ENCODE data around the gene CHMP4B.

CHMP4B gene

GRCh38 chr20:33819456-33819855 is 8.3 kb downstream of the CHMP4B start:
- peaks cover 82% of the 10 kb centered on the region for H3K79me2 ChIP-seq (ENCODE audit: control insufficient read depth, insufficient read depth, low read length, unreplicated experiment)
- H3K4me3 ChIP-seq (ENCODE audit: low read depth, low read length), result no peak overlapping the region
- no peaks in the 10 kb centered on the region for H3K4me1 ChIP-seq (ENCODE audit: control insufficient read depth, insufficient read depth, low read length, unreplicated experiment)
- no peaks in the 10 kb centered on the region; the same call in 1 of the 2 replicates for H3K36me3 ChIP-seq (ENCODE audit: insufficient read depth, low read length)
- no peak overlapping the region for H3K27ac ChIP-seq (ENCODE audit: low read depth, low read length)
- no peaks in the 10 kb centered on the region for H3K27me3 ChIP-seq (ENCODE audit: insufficient read depth, low read length)
- no peak overlapping the region for H2AFZ ChIP-seq (ENCODE audit: low read length, unreplicated experiment)

- Histone ChIP-seq H3K4me3 (ENCODE audit: low read depth, low read length) (no peak overlapping the region), H3K27me3 (ENCODE audit: insufficient read depth, low read length) (no peaks in the 10 kb centered on the region), H2AFZ (ENCODE audit: low read length, unreplicated experiment) (no peak overlapping the region), H3K36me3 (ENCODE audit: insufficient read depth, low read length) (no peaks in the 10 kb centered on the region; the same call in 1 of the 2 replicates), H3K4me1 (ENCODE audit: control insufficient read depth, insufficient read depth, low read length, unreplicated experiment) (no peaks in the 10 kb centered on the region), H3K79me2 (ENCODE audit: control insufficient read depth, insufficient read depth, low read length, unreplicated experiment) (peaks cover 82% of the 10 kb centered on the region), H3K27ac (ENCODE audit: low read depth, low read length) (no peak overlapping the region)
Observed at GRCh38 chr20:33820362-33820761, 9.2 kb downstream of the CHMP4B start.

GRCh38 chr20:33821270-33821836 is 10.2 kb downstream of the CHMP4B start:
- Histone ChIP-seq H3K79me2 (ENCODE audit: control insufficient read depth, insufficient read depth, low read length, unreplicated experiment) (peaks cover 81% of the 10 kb centered on the region), H3K36me3 (ENCODE audit: insufficient read depth, low read length) (no peaks in the 10 kb centered on the region), H3K27me3 (ENCODE audit: insufficient read depth, low read length) (no peaks in the 10 kb centered on the region), H3K27ac (ENCODE audit: low read depth, low read length) (no peak overlapping the region), H3K4me3 (ENCODE audit: low read depth, low read length) (no peak overlapping the region), H3K4me1 (ENCODE audit: control insufficient read depth, insufficient read depth, low read length, unreplicated experiment) (no peaks in the 10 kb centered on the region), H2AFZ (ENCODE audit: low read length, unreplicated experiment) (no peak overlapping the region)

GRCh38 chr20:33822423-33822822 is 11.3 kb downstream of the CHMP4B start:
- peaks cover 81% of the 10 kb centered on the region for H3K79me2 ChIP-seq (ENCODE audit: control insufficient read depth, insufficient read depth, low read length, unreplicated experiment)
- H3K4me3 ChIP-seq (ENCODE audit: low read depth, low read length), result no peak overlapping the region
- H3K27ac ChIP-seq (ENCODE audit: low read depth, low read length), result no peak overlapping the region
- no peaks in the 10 kb centered on the region for H3K27me3 ChIP-seq (ENCODE audit: insufficient read depth, low read length)
- H3K36me3 ChIP-seq (ENCODE audit: insufficient read depth, low read length), result no peaks in the 10 kb centered on the region
- H3K4me1 ChIP-seq (ENCODE audit: control insufficient read depth, insufficient read depth, low read length, unreplicated experiment), result no peaks in the 10 kb centered on the region
- no peak overlapping the region for H2AFZ ChIP-seq (ENCODE audit: low read length, unreplicated experiment)

GRCh38 chr20:33822991-33823390 is 11.8 kb downstream of the CHMP4B start:
- Histone ChIP-seq H3K36me3 (ENCODE audit: insufficient read depth, low read length) (no peaks in the 10 kb centered on the region), H3K4me3 (ENCODE audit: low read depth, low read length) (no peak overlapping the region), H3K4me1 (ENCODE audit: control insufficient read depth, insufficient read depth, low read length, unreplicated experiment) (no peaks in the 10 kb centered on the region), H3K79me2 (ENCODE audit: control insufficient read depth, insufficient read depth, low read length, unreplicated experiment) (peaks cover 81% of the 10 kb centered on the region), H3K27me3 (ENCODE audit: insufficient read depth, low read length) (no peaks in the 10 kb centered on the region), H3K27ac (ENCODE audit: low read depth, low read length) (no peak overlapping the region), H2AFZ (ENCODE audit: low read length, unreplicated experiment) (no peak overlapping the region)

GRCh38 chr20:33824852-33825251 is 13.7 kb downstream of the CHMP4B start:
- Histone ChIP-seq H3K27me3 (ENCODE audit: insufficient read depth, low read length) (no peaks in the 10 kb centered on the region), H3K79me2 (ENCODE audit: control insufficient read depth, insufficient read depth, low read length, unreplicated experiment) (peaks cover 79% of the 10 kb centered on the region), H3K27ac (ENCODE audit: low read depth, low read length) (no peak overlapping the region), H3K4me3 (ENCODE audit: low read depth, low read length) (no peak overlapping the region), H3K4me1 (ENCODE audit: control insufficient read depth, insufficient read depth, low read length, unreplicated experiment) (peaks cover 1% of the 10 kb centered on the region), H2AFZ (ENCODE audit: low read length, unreplicated experiment) (no peak overlapping the region), H3K36me3 (ENCODE audit: insufficient read depth, low read length) (no peaks in the 10 kb centered on the region)

- peaks cover 80% of the 10 kb centered on the region for H3K79me2 ChIP-seq (ENCODE audit: control insufficient read depth, insufficient read depth, low read length, unreplicated experiment)
- H2AFZ ChIP-seq (ENCODE audit: low read length, unreplicated experiment), result no peak overlapping the region
- H3K4me1 ChIP-seq (ENCODE audit: control insufficient read depth, insufficient read depth, low read length, unreplicated experiment), result peaks cover 6% of the 10 kb centered on the region
- no peaks in the 10 kb centered on the region for H3K27me3 ChIP-seq (ENCODE audit: insufficient read depth, low read length)
- no peak overlapping the region for H3K27ac ChIP-seq (ENCODE audit: low read depth, low read length)
- no peaks in the 10 kb centered on the region for H3K36me3 ChIP-seq (ENCODE audit: insufficient read depth, low read length)
- H3K4me3 ChIP-seq (ENCODE audit: low read depth, low read length), result no peak overlapping the region
Observed at GRCh38 chr20:33825340-33826269, 14.5 kb downstream of the CHMP4B start.

- H3K36me3 ChIP-seq (ENCODE audit: insufficient read depth, low read length), result no peaks in the 10 kb centered on the region
- H3K4me3 ChIP-seq (ENCODE audit: low read depth, low read length), result no peak overlapping the region
- peaks cover 77% of the 10 kb centered on the region for H3K79me2 ChIP-seq (ENCODE audit: control insufficient read depth, insufficient read depth, low read length, unreplicated experiment)
- H3K27me3 ChIP-seq (ENCODE audit: insufficient read depth, low read length), result no peaks in the 10 kb centered on the region
- H2AFZ ChIP-seq (ENCODE audit: low read length, unreplicated experiment), result no peak overlapping the region
- H3K4me1 ChIP-seq (ENCODE audit: control insufficient read depth, insufficient read depth, low read length, unreplicated experiment), result peaks cover 6% of the 10 kb centered on the region
- H3K27ac ChIP-seq (ENCODE audit: low read depth, low read length), result no peak overlapping the region
Observed at GRCh38 chr20:33826270-33826897, 15.2 kb downstream of the CHMP4B start.

- Histone ChIP-seq H3K36me3 (ENCODE audit: insufficient read depth, low read length) (no peaks in the 10 kb centered on the region), H3K4me3 (ENCODE audit: low read depth, low read length) (no peak overlapping the region), H3K27me3 (ENCODE audit: insufficient read depth, low read length) (no peaks in the 10 kb centered on the region), H3K4me1 (ENCODE audit: control insufficient read depth, insufficient read depth, low read length, unreplicated experiment) (peaks cover 6% of the 10 kb centered on the region), H3K27ac (ENCODE audit: low read depth, low read length) (no peak overlapping the region), H2AFZ (ENCODE audit: low read length, unreplicated experiment) (no peak overlapping the region), H3K79me2 (ENCODE audit: control insufficient read depth, insufficient read depth, low read length, unreplicated experiment) (peaks cover 80% of the 10 kb centered on the region)
Observed at GRCh38 chr20:33827109-33827508, 16.0 kb downstream of the CHMP4B start.

- Histone ChIP-seq H3K36me3 (ENCODE audit: insufficient read depth, low read length) (no peaks in the 10 kb centered on the region), H3K4me3 (ENCODE audit: low read depth, low read length) (no peak overlapping the region), H3K79me2 (ENCODE audit: control insufficient read depth, insufficient read depth, low read length, unreplicated experiment) (peaks cover 80% of the 10 kb centered on the region), H2AFZ (ENCODE audit: low read length, unreplicated experiment) (no peak overlapping the region), H3K4me1 (ENCODE audit: control insufficient read depth, insufficient read depth, low read length, unreplicated experiment) (peaks cover 6% of the 10 kb centered on the region), H3K27ac (ENCODE audit: low read depth, low read length) (no peak overlapping the region), H3K27me3 (ENCODE audit: insufficient read depth, low read length) (no peaks in the 10 kb centered on the region)
Observed at GRCh38 chr20:33827634-33828325, 16.6 kb downstream of the CHMP4B start.

Measured in ACC112 (cell line).